GM21423 (cell line): ENCODE data around the gene USP7.
"Not testable (repeated sequence)": the region's sequence is repeated elsewhere in the genome, so short reads cannot be mapped to it uniquely, and the experiment has no call there.

Source experiments
- ATAC-seq: cut with Tn5 transposase; IDR thresholded peaks from one replicate; pipeline ENCODE4 v1.9.1; 2021; ENCODE audit warnings: mild to moderate bottlenecking, moderate library complexity; ENCODE audit not compliant: unreplicated experiment

Gene USP7

GRCh38 chr16:8882725-8883377 is 80.9 kb downstream of the USP7 start:
- no peak for ATAC-seq

GRCh38 chr16:8882041-8882617 is 81.6 kb downstream of the USP7 start, which contains the start of gene LITAFD:
Gene LITAFD, plus strand, starts transcription at chr16:8882351. Its CDS starts 2,005 bp downstream, at chr16:8884356.
- no peak for ATAC-seq

GRCh38 chr16:8880839-8881510 is 82.7 kb downstream of the USP7 start:
- no peak for ATAC-seq

- ATAC-seq: no peak
Observed at GRCh38 chr16:8878523-8878911, 85.2 kb downstream of the USP7 start.

GRCh38 chr16:8877894-8878522 is 85.7 kb downstream of the USP7 start:
- ATAC-seq: no peak

GRCh38 chr16:8875317-8875716 is 88.4 kb downstream of the USP7 start:
- not testable (repeated sequence) for ATAC-seq

- ATAC-seq: no peak
Observed at GRCh38 chr16:8874388-8874787, 89.3 kb downstream of the USP7 start.

GRCh38 chr16:8873866-8874195 is 89.9 kb downstream of the USP7 start:
- not testable (repeated sequence) for ATAC-seq

- no peak for ATAC-seq
Observed at GRCh38 chr16:8872967-8873865, 90.5 kb downstream of the USP7 start.

GRCh38 chr16:8872071-8872470 is 91.6 kb downstream of the USP7 start:
- no peak for ATAC-seq

GRCh38 chr16:8869988-8870241 is 93.8 kb downstream of the USP7 start:
- not testable (repeated sequence) for ATAC-seq

- no peak for ATAC-seq
Observed at GRCh38 chr16:8869212-8869987, 94.3 kb downstream of the USP7 start.

GRCh38 chr16:8868416-8869211 is 95.1 kb downstream of the USP7 start, which contains the start of gene CARHSP1:
Gene CARHSP1, minus strand, starts transcription at chr16:8869006. Its CDS starts 9,678 bp downstream, at chr16:8859328.
- ATAC-seq: peak; percentile 63

GRCh38 chr16:8867932-8868415 is 95.7 kb downstream of the USP7 start:
- ATAC-seq: no peak

- no peak for ATAC-seq
Observed at GRCh38 chr16:8867216-8867931, 96.3 kb downstream of the USP7 start.

GRCh38 chr16:8866884-8867215 is 96.9 kb downstream of the USP7 start:
- ATAC-seq: no peak

GRCh38 chr16:8866118-8866883 is 97.4 kb downstream of the USP7 start:
- ATAC-seq: no peak
